ENCODE measurements around the gene ZBTB24.
"Not testable (repeated sequence)": the region's sequence is repeated elsewhere in the genome, so short reads cannot be mapped to it uniquely, and the experiment has no call there.

Gene ZBTB24

DNA sequence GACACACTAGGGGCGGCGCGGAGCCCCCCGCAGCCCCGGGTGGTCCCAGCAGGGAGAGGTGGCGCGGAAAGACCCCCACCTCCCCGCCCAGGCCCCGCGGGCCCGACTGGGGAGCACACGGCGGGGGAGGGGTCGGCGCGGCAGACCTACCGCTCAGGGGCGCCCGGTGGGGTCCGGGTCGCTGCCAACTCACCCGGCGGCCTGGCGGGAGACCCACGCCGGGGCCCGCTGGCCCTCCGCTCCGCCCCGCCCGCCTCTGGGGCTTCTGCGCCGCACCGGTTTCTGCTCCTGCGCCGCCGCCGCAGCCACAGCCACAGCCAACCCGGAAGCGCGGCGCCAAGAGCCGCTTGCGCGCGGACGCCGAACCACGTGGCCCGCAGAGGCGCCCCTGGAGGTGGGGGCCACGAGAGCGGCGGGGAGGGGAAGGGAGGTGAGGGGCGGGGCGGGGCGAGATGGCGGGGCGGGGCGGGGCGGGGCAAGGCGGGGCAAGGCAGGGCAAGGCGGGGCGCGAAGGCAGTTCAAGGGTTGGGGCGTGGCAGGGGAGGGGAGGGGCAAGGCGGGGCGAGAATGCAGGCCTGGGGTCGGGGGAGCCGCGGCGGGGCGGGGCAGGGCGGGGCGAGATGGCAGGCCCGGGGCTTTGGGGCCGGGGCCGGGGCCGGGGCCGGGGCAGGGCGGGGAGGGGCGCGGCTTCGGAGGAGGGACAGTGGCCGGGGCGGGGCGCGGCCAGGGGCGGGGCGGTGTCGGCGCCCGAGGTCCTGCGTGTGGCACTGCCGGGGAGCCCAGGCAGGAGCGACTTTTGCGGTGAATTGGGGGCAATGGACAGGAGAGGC, at the start of gene ZBTB24:
Gene ZBTB24, minus strand, starts transcription at position 315 of the 830 bp plus-strand sequence. CDS start 1,193 bp downstream, outside the sequence.
- Histone ChIP-seq H3K27ac (ENCODE audit: low read length) (no peak within 1 kb of the TSS), H3K4me1 (ENCODE audit: control insufficient read depth, low read depth, low read length) (peaks cover 31% of the 10 kb centered on the region), H3K27me3 (ENCODE audit: control insufficient read depth, insufficient read depth, low read length) (peaks cover 13% of the 10 kb centered on the region), H3K9me3 (ENCODE audit: control insufficient read depth, low read depth, low read length) (no peaks in the 10 kb centered on the region), H3K9ac (ENCODE audit: low read length) (peak within 1 kb of the TSS; percentile 81), H3K4me3 (ENCODE audit: low read length) (peak within 1 kb of the TSS; percentile 86), H3K36me3 (ENCODE audit: control insufficient read depth, low read depth, low read length) (peaks cover 22% of the 10 kb centered on the region)

- Histone ChIP-seq H3K4me3 (ENCODE audit: low read length) (no peak overlapping the region), H3K27me3 (ENCODE audit: control insufficient read depth, insufficient read depth, low read length) (no peaks in the 10 kb centered on the region), H3K36me3 (ENCODE audit: control insufficient read depth, low read depth, low read length) (no peaks in the 10 kb centered on the region), H3K27ac (ENCODE audit: low read length) (no peak overlapping the region), H3K9ac (ENCODE audit: low read length) (no peak overlapping the region), H3K9me3 (ENCODE audit: control insufficient read depth, low read depth, low read length) (no peaks in the 10 kb centered on the region), H3K4me1 (ENCODE audit: control insufficient read depth, low read depth, low read length) (peaks cover 5% of the 10 kb centered on the region)
Measured at GRCh38 chr6:109531446-109531845, 48.4 kb upstream of the ZBTB24 start.

DNA sequence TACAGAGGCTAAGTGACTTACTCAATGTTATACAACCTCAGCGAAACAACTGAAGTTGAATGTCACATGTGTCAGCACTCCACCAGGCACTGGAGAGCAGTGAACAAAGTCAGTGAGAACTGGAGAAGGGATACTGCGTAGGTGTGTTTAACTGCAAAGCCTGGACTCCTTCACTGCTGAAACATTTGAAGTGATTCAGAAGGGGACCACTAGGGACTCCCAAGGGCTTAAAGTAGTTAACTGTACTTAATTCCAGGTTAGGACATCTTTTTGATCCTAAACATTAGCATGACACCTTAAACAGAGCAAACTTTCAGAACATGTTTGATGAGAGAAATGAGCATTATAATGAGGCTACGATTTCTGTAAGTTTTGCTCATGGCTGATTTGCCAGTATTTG, 45.0 kb upstream of the ZBTB24 start:
- Histone ChIP-seq H3K36me3 (ENCODE audit: control insufficient read depth, low read depth, low read length) (no peaks in the 10 kb centered on the region), H3K27ac (ENCODE audit: low read length) (no peak overlapping the region), H3K4me1 (ENCODE audit: control insufficient read depth, low read depth, low read length) (peaks cover 5% of the 10 kb centered on the region), H3K27me3 (ENCODE audit: control insufficient read depth, insufficient read depth, low read length) (no peaks in the 10 kb centered on the region), H3K4me3 (ENCODE audit: low read length) (no peak overlapping the region), H3K9me3 (ENCODE audit: control insufficient read depth, low read depth, low read length) (peaks cover 4% of the 10 kb centered on the region), H3K9ac (ENCODE audit: low read length) (no peak overlapping the region)

- Histone ChIP-seq H3K9ac (ENCODE audit: low read length) (no peak overlapping the region), H3K27ac (ENCODE audit: low read length) (no peak overlapping the region), H3K9me3 (ENCODE audit: control insufficient read depth, low read depth, low read length) (peaks cover 4% of the 10 kb centered on the region), H3K4me1 (ENCODE audit: control insufficient read depth, low read depth, low read length) (peaks cover 5% of the 10 kb centered on the region), H3K27me3 (ENCODE audit: control insufficient read depth, insufficient read depth, low read length) (no peaks in the 10 kb centered on the region), H3K4me3 (ENCODE audit: low read length) (no peak overlapping the region), H3K36me3 (ENCODE audit: control insufficient read depth, low read depth, low read length) (no peaks in the 10 kb centered on the region)
Measured at GRCh38 chr6:109526905-109527628, 44.0 kb upstream of the ZBTB24 start.

DNA sequence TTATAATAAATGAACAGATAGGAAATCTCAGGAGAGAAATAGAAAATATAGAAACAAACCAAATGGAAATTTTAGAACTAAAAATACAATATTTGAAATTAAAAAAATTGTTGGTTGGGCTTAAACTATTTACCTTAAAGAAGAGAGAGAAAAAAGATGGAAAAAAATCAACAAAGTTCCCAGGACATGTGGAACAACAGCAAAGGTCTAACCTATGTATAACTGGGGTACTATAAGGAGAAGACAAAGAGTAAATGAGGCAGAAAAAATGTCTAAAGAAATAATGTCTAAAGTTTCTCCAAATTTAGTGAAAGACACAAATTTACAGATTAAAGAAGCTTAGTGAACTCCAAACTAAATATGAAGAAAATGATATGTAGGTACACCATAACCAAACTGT, 41.1 kb upstream of the ZBTB24 start:
- peaks cover 5% of the 10 kb centered on the region for H3K4me1 ChIP-seq (ENCODE audit: control insufficient read depth, low read depth, low read length)
- peaks cover 4% of the 10 kb centered on the region for H3K9me3 ChIP-seq (ENCODE audit: control insufficient read depth, low read depth, low read length)
- H3K4me3 ChIP-seq (ENCODE audit: low read length), result no peak overlapping the region
- H3K27me3 ChIP-seq (ENCODE audit: control insufficient read depth, insufficient read depth, low read length), result no peaks in the 10 kb centered on the region
- no peak overlapping the region for H3K27ac ChIP-seq (ENCODE audit: low read length)
- no peak overlapping the region for H3K9ac ChIP-seq (ENCODE audit: low read length)
- no peaks in the 10 kb centered on the region for H3K36me3 ChIP-seq (ENCODE audit: control insufficient read depth, low read depth, low read length)

DNA sequence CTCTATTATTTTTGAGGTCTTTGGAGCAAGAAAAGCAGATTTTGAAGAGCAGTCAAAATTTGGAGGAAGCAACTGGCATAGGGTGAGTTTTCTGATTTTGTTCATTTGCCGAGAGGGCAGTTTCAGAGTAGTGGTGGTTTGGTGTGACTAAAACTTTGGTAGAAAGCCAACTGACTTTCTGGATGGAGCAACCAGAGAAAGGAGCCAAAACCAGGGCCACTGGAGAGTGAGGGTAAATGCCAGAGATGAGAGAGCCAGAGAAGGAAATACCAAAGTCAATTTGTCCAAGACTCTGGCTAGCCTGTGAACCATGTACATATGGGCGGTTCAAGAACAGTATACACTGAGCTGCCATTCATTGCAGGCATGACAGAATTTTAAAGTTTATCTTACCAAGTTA, 40.5 kb upstream of the ZBTB24 start:
- Histone ChIP-seq H3K27me3 (ENCODE audit: control insufficient read depth, insufficient read depth, low read length) (no peaks in the 10 kb centered on the region), H3K27ac (ENCODE audit: low read length) (no peak overlapping the region), H3K9me3 (ENCODE audit: control insufficient read depth, low read depth, low read length) (peaks cover 4% of the 10 kb centered on the region), H3K4me1 (ENCODE audit: control insufficient read depth, low read depth, low read length) (peaks cover 5% of the 10 kb centered on the region), H3K36me3 (ENCODE audit: control insufficient read depth, low read depth, low read length) (no peaks in the 10 kb centered on the region), H3K9ac (ENCODE audit: low read length) (no peak overlapping the region), H3K4me3 (ENCODE audit: low read length) (no peak overlapping the region)

DNA sequence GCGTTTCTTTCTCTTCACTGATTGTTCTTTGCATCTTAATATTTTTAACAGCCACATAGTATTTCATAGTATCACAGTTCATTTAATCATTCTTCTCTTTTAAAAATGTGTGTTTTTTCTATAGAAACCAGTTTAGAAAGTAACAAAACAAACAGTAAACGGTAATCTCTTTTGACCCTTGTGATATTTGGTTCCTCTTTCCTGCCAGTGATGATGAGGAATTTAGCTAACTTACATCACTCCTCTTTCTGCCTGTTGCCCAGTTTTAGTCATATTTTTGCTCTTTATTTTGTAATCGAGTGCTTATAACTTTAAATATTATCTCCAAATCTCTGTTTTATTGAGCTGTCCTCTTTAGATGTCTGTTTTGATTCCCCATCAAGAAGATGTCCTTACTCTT, 38.1 kb upstream of the ZBTB24 start:
- H3K27ac ChIP-seq (ENCODE audit: low read length), result no peak overlapping the region
- no peak overlapping the region for H3K9ac ChIP-seq (ENCODE audit: low read length)
- no peaks in the 10 kb centered on the region for H3K36me3 ChIP-seq (ENCODE audit: control insufficient read depth, low read depth, low read length)
- peaks cover 4% of the 10 kb centered on the region for H3K9me3 ChIP-seq (ENCODE audit: control insufficient read depth, low read depth, low read length)
- H3K4me1 ChIP-seq (ENCODE audit: control insufficient read depth, low read depth, low read length), result no peaks in the 10 kb centered on the region
- H3K27me3 ChIP-seq (ENCODE audit: control insufficient read depth, insufficient read depth, low read length), result no peaks in the 10 kb centered on the region
- H3K4me3 ChIP-seq (ENCODE audit: low read length), result no peak overlapping the region

DNA sequence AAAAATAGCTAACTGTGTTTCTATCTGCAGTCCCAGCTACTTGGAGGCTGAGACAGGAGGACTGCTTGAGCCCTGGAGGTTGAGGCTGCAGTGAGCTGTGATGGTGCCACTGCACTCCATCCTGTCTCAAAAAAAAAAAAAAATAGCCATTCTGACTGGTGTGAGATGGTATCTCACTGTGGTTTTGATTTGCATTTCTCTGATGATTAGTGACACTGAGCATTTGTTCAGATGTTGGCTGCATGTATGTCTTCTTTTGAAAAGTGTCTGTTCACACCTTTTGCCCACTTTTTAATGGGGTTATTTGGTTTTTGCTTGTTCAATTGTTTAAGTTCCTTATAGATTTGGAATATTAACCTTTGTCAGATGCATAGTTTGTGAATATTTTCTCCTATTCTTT, 36.6 kb upstream of the ZBTB24 start:
- H3K27ac ChIP-seq (ENCODE audit: low read length); H3K36me3 ChIP-seq (ENCODE audit: control insufficient read depth, low read depth, low read length); H3K4me1 ChIP-seq (ENCODE audit: control insufficient read depth, low read depth, low read length); H3K27me3 ChIP-seq (ENCODE audit: control insufficient read depth, insufficient read depth, low read length); H3K9ac ChIP-seq (ENCODE audit: low read length); H3K9me3 ChIP-seq (ENCODE audit: control insufficient read depth, low read depth, low read length); H3K4me3 ChIP-seq (ENCODE audit: low read length): not testable (repeated sequence)

GRCh38 chr6:109516929-109517328, 33.9 kb upstream of the ZBTB24 start:
- no peak overlapping the region for H3K27ac ChIP-seq (ENCODE audit: low read length)
- H3K4me1 ChIP-seq (ENCODE audit: control insufficient read depth, low read depth, low read length), result peaks cover 17% of the 10 kb centered on the region
- no peaks in the 10 kb centered on the region for H3K27me3 ChIP-seq (ENCODE audit: control insufficient read depth, insufficient read depth, low read length)

DNA sequence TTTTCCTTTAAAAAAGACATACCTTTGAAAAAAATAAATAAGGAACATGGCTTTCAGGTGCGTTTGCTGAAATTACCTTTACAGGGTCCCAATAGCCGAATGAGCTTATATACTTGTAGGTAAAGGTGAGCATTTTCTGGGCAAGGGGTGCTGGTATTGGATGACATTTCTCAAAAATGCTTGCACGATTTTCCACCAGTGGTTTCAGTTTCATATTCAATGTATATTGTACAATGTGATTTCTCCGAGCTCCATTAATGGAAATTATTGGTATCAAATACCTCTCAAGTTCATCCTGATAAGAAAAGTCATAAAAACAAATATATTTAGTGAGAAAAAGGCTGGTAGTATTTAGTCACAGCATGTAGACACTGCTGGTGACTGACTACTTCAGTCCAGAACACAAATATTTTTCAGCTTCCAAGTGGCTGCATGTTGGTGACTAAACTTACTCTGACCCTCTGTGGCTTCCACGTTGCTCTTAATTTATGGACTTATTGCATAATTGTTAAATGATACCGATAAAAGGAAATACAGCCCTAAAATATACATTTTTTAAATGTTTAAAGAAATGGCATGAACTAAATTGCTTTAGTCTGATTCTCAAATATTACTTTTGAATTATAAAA, 32.9 kb upstream of the ZBTB24 start:
- Histone ChIP-seq H3K27me3 (ENCODE audit: control insufficient read depth, insufficient read depth, low read length) (no peaks in the 10 kb centered on the region), H3K27ac (ENCODE audit: low read length) (no peak overlapping the region), H3K4me3 (ENCODE audit: low read length) (no peak overlapping the region), H3K9me3 (ENCODE audit: control insufficient read depth, low read depth, low read length) (no peaks in the 10 kb centered on the region), H3K9ac (ENCODE audit: low read length) (no peak overlapping the region), H3K36me3 (ENCODE audit: control insufficient read depth, low read depth, low read length) (no peaks in the 10 kb centered on the region), H3K4me1 (ENCODE audit: control insufficient read depth, low read depth, low read length) (peaks cover 17% of the 10 kb centered on the region)

More at GRCh38 chr6:109516929-109517328, 33.9 kb upstream of the ZBTB24 start:
- H3K4me3 ChIP-seq (ENCODE audit: low read length), result no peak overlapping the region
- no peaks in the 10 kb centered on the region for H3K9me3 ChIP-seq (ENCODE audit: control insufficient read depth, low read depth, low read length)
- no peaks in the 10 kb centered on the region for H3K36me3 ChIP-seq (ENCODE audit: control insufficient read depth, low read depth, low read length)
- no peak overlapping the region for H3K9ac ChIP-seq (ENCODE audit: low read length)

GRCh38 chr6:109514946-109515345, 31.9 kb upstream of the ZBTB24 start:
- Histone ChIP-seq H3K27ac (ENCODE audit: low read length) (no peak overlapping the region), H3K9me3 (ENCODE audit: control insufficient read depth, low read depth, low read length) (peaks cover 3% of the 10 kb centered on the region), H3K4me3 (ENCODE audit: low read length) (no peak overlapping the region), H3K4me1 (ENCODE audit: control insufficient read depth, low read depth, low read length) (peaks cover 17% of the 10 kb centered on the region), H3K9ac (ENCODE audit: low read length) (no peak overlapping the region), H3K36me3 (ENCODE audit: control insufficient read depth, low read depth, low read length) (no peaks in the 10 kb centered on the region), H3K27me3 (ENCODE audit: control insufficient read depth, insufficient read depth, low read length) (no peaks in the 10 kb centered on the region)
